ENCODE results near the gene PLCB2. TPM values are rescaled to one million over a fixed set of nuclear protein-coding genes. Genes with fewer than 3 reads are reported as not detected.

Gene PLCB2
- total RNA-seq, 1 experiment from 2014 or later, result 7.4 TPM

- Histone ChIP-seq H2BK120ac (ENCODE audit: low read depth, low read length, poor library complexity, severe bottlenecking) (no peak overlapping the region), H3K56ac (ENCODE audit: insufficient read length, low read depth, low read length) (no peak overlapping the region), H3K4me2 (ENCODE audit: insufficient read depth, insufficient read length, low read length) (no peak overlapping the region), H4K91ac (ENCODE audit: insufficient read length, low read depth, low read length) (no peak overlapping the region), H3K27me3 (ENCODE audit: insufficient read depth, low read length) (peaks cover 3% of the 10 kb centered on the region), H2AFZ (ENCODE audit: low read length) (no peak overlapping the region), H4K5ac (ENCODE audit: insufficient read length, low read depth, low read length) (no peak overlapping the region), H2BK12ac (ENCODE audit: insufficient read length, low read depth, low read length) (no peak overlapping the region), H2BK5ac (ENCODE audit: insufficient read length, low read length) (no peak overlapping the region), H4K20me1 (ENCODE audit: control insufficient read depth, insufficient read depth, insufficient read length) (no peaks in the 10 kb centered on the region), H3K4me1 (ENCODE audit: insufficient read depth, low read length) (no peaks in the 10 kb centered on the region; the same call in 1 of the 2 replicates), H3K79me1 (ENCODE audit: insufficient read depth, low read depth, low read length, poor library complexity, severe bottlenecking) (no peaks in the 10 kb centered on the region), H3T11ph (ENCODE audit: low read length) (no peak overlapping the region), H3K23ac (ENCODE audit: insufficient read length, low read depth, low read length) (no peak overlapping the region), H3K27ac (ENCODE audit: insufficient read length, low read depth, low read length) (no peak overlapping the region), H3K79me2 (ENCODE audit: insufficient read depth, low read length) (no peaks in the 10 kb centered on the region), H3K14ac (ENCODE audit: insufficient read depth, low read length) (no peak overlapping the region), H3K23me2 (ENCODE audit: insufficient read length, low read depth, low read length, poor library complexity, severe bottlenecking) (peaks cover 8% of the 10 kb centered on the region), H4K8ac (replicated peaks; ENCODE audit: insufficient read length, low read depth, low read length) (no peak overlapping the region), H3K4ac (ENCODE audit: low read depth, low read length) (no peak overlapping the region), H2BK20ac (ENCODE audit: low read depth, low read length, poor library complexity, severe bottlenecking) (no peak overlapping the region), H3K9ac (ENCODE audit: extremely low read depth, insufficient read length, low read length) (no peak overlapping the region), H3K18ac (ENCODE audit: insufficient read length, low read depth, low read length) (no peak overlapping the region), H3K9me3 (ENCODE audit: control insufficient read depth, low read depth, low read length) (no peaks in the 10 kb centered on the region), H2BK15ac (ENCODE audit: low read depth, low read length) (no peak overlapping the region), H2AK5ac (ENCODE audit: insufficient read length, low read length) (no peak overlapping the region)
- WGBS (ENCODE audit: extremely low coverage, insufficient read length, low lambda C conversion rate), result no CpG with 5 or more reads among the region's 5 CpGs
- Mint-ChIP-seq H3K27ac (no peak overlapping the region), H3K36me3 (ENCODE audit: insufficient read depth in 1 of 3, low read depth in 3 of 3) (no peaks in the 10 kb centered on the region; a peak in 1 of 7 replicates), H3K9me3 (no peaks in the 10 kb centered on the region), H3K4me1 (peaks cover 27 to 39% of the 10 kb centered on the region in 2 experiments), H3K4me3 (peak overlapping the region in 1 of 2 experiments; percentile 70; a peak in 2 of 5 replicates), H3K27me3 (ENCODE audit: low read depth) (peaks cover 47% of the 10 kb centered on the region)
- TF ChIP-seq, protein P1, sequence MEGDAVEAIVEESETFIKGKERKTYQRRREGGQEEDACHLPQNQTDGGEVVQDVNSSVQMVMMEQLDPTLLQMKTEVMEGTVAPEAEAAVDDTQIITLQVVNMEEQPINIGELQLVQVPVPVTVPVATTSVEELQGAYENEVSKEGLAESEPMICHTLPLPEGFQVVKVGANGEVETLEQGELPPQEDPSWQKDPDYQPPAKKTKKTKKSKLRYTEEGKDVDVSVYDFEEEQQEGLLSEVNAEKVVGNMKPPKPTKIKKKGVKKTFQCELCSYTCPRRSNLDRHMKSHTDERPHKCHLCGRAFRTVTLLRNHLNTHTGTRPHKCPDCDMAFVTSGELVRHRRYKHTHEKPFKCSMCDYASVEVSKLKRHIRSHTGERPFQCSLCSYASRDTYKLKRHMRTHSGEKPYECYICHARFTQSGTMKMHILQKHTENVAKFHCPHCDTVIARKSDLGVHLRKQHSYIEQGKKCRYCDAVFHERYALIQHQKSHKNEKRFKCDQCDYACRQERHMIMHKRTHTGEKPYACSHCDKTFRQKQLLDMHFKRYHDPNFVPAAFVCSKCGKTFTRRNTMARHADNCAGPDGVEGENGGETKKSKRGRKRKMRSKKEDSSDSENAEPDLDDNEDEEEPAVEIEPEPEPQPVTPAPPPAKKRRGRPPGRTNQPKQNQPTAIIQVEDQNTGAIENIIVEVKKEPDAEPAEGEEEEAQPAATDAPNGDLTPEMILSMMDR (conservative IDR thresholded peaks at IDR 0.05), result no peak
- no peak for DNase-seq
Measured at GRCh38 chr15:40355976-40356585, 48.3 kb upstream of the PLCB2 start.

All from H9 (cell line).